ENCODE results near the gene DENR. TPM values are rescaled to one million over a fixed set of nuclear protein-coding genes. Genes with fewer than 3 reads are reported as not detected.

Gene DENR
- total RNA-seq, 1 donor from 2014 or later, result 62.4 TPM

- DNase-seq (ENCODE audit: low read depth), result no peak
- TF ChIP-seq CTCF (IDR thresholded peaks at IDR 0.05; ENCODE audit: insufficient read depth, low read length, poor library complexity, severe bottlenecking), result no peak
- no peak overlapping the region for H3K4me3 ChIP-seq (ENCODE audit: low read depth, low read length)
Measured at GRCh38 chr12:122721057-122721545, 31.5 kb upstream of the DENR start.

GRCh38 chr12:122722387-122722786 is 30.2 kb upstream of the DENR start:
- no peak for TF ChIP-seq CTCF (IDR thresholded peaks at IDR 0.05; ENCODE audit: insufficient read depth, low read length, poor library complexity, severe bottlenecking)
- no peak for DNase-seq (ENCODE audit: low read depth)
- no peak overlapping the region for H3K4me3 ChIP-seq (ENCODE audit: low read depth, low read length)
- no peaks in the 10 kb centered on the region for H3K27me3 ChIP-seq (ENCODE audit: control insufficient read depth, insufficient read depth, low read length)
- H3K36me3 ChIP-seq (ENCODE audit: control insufficient read depth, insufficient read depth, low read length), result no peaks in the 10 kb centered on the region

More at GRCh38 chr12:122721057-122721545, 31.5 kb upstream of the DENR start:
- Histone ChIP-seq H3K27me3 (ENCODE audit: control insufficient read depth, insufficient read depth, low read length) (no peaks in the 10 kb centered on the region), H3K36me3 (ENCODE audit: control insufficient read depth, insufficient read depth, low read length) (no peaks in the 10 kb centered on the region)

GRCh38 chr12:122724641-122725243 is 27.9 kb upstream of the DENR start:
- H3K4me3 ChIP-seq (ENCODE audit: low read depth, low read length), result no peak overlapping the region
- TF ChIP-seq CTCF (IDR thresholded peaks at IDR 0.05; ENCODE audit: insufficient read depth, low read length, poor library complexity, severe bottlenecking), result no peak

GRCh38 chr12:122725452-122726079 is 27.1 kb upstream of the DENR start:
- no peak for TF ChIP-seq CTCF (IDR thresholded peaks at IDR 0.05; ENCODE audit: insufficient read depth, low read length, poor library complexity, severe bottlenecking)
- H3K36me3 ChIP-seq (ENCODE audit: control insufficient read depth, insufficient read depth, low read length), result no peaks in the 10 kb centered on the region
- no peaks in the 10 kb centered on the region for H3K27me3 ChIP-seq (ENCODE audit: control insufficient read depth, insufficient read depth, low read length)
- DNase-seq (ENCODE audit: low read depth), result no peak
- H3K4me3 ChIP-seq (ENCODE audit: low read depth, low read length), result no peak overlapping the region

More at GRCh38 chr12:122724641-122725243, 27.9 kb upstream of the DENR start:
- no peak for DNase-seq (ENCODE audit: low read depth)
- H3K27me3 ChIP-seq (ENCODE audit: control insufficient read depth, insufficient read depth, low read length), result no peaks in the 10 kb centered on the region
- no peaks in the 10 kb centered on the region for H3K36me3 ChIP-seq (ENCODE audit: control insufficient read depth, insufficient read depth, low read length)

GRCh38 chr12:122726080-122726558 is 26.5 kb upstream of the DENR start:
- TF ChIP-seq CTCF (IDR thresholded peaks at IDR 0.05; ENCODE audit: insufficient read depth, low read length, poor library complexity, severe bottlenecking), result no peak
- H3K4me3 ChIP-seq (ENCODE audit: low read depth, low read length), result no peak overlapping the region
- H3K27me3 ChIP-seq (ENCODE audit: control insufficient read depth, insufficient read depth, low read length), result no peaks in the 10 kb centered on the region
- DNase-seq (ENCODE audit: low read depth), result peak; percentile 62
- no peaks in the 10 kb centered on the region for H3K36me3 ChIP-seq (ENCODE audit: control insufficient read depth, insufficient read depth, low read length)
